GM23338 (cell line): Measurements from ENCODE around the gene REV3L. TPM values are rescaled to one million over a fixed set of nuclear protein-coding genes. Genes with fewer than 3 reads are reported as not detected.

Source experiments
- ATAC-seq: fragments of 200-7000 bp; cut with Tn5 transposase; 3 replicates; pipeline ENCODE4 v1.9.1; 2020
- DNase-seq: peaks from one replicate; pipeline ENCODE4 v3.0.0-alpha.2; 2015; ENCODE audit warnings: low spot score
- H2AFZ ChIP-seq: fragments of 200-600 bp; sonication (generic); 2 replicates; pipeline ENCODE4 v1.8.0; 2016; ENCODE audit warnings: antibody characterized with exemption, mild to moderate bottlenecking, moderate library complexity
- H3F3A ChIP-seq: fragments of 200-600 bp; sonication (generic); replicated peaks from 2 replicates; pipeline ENCODE4 v1.8.0; 2017; ENCODE audit warnings: antibody characterized with exemption, mixed run types, low read depth
- H3K27ac ChIP-seq: fragments of 200-600 bp; sonication (generic); 2 replicates; pipeline ENCODE4 v1.6.1; 2016; ENCODE audit warnings: low read depth
- H3K27me3 ChIP-seq: fragments of 200-600 bp; sonication (generic); 2 replicates; pipeline ENCODE4 v1.8.0; 2016; ENCODE audit warnings: mild to moderate bottlenecking, mixed run types, moderate library complexity; ENCODE audit not compliant: insufficient read depth
- H3K36me3 ChIP-seq: fragments of 200-600 bp; sonication (generic); 2 replicates; pipeline ENCODE4 v1.8.0; 2016; ENCODE audit warnings: mild to moderate bottlenecking; ENCODE audit not compliant: insufficient read depth
- H3K4me1 ChIP-seq: fragments of 200-600 bp; sonication (generic); 2 replicates; pipeline ENCODE4 v1.8.0; 2016; ENCODE audit warnings: mild to moderate bottlenecking, moderate library complexity; ENCODE audit not compliant: insufficient read depth
- H3K4me2 ChIP-seq: fragments of 200-600 bp; sonication (generic); 2 replicates; pipeline ENCODE4 v1.7.1; 2017; ENCODE audit warnings: mixed run types
- H3K4me3 ChIP-seq: fragments of 200-600 bp; sonication (generic); 2 replicates; pipeline ENCODE4 v1.6.1; 2016; ENCODE audit warnings: mixed run types
- H3K79me2 ChIP-seq: fragments of 200-600 bp; sonication (generic); replicated peaks from 2 replicates; pipeline ENCODE4 v1.8.0; 2017; ENCODE audit warnings: mild to moderate bottlenecking; ENCODE audit not compliant: insufficient read depth
- H3K9me2 ChIP-seq: fragments of 200-600 bp; sonication (generic); 2 replicates; pipeline ENCODE4 v1.8.0; 2017; ENCODE audit not compliant: insufficient read depth
- H4K20me1 ChIP-seq: fragments of 200-600 bp; sonication (generic); replicated peaks from 2 replicates; pipeline ENCODE4 v1.8.0; 2017; ENCODE audit warnings: mild to moderate bottlenecking; ENCODE audit not compliant: insufficient read depth
- H3K27ac Mint-ChIP-seq: 2 replicates; pipeline ENCODE4 v1.8.0; 2020; ENCODE audit warnings: inconsistent platforms, mild to moderate bottlenecking, moderate library complexity, mixed read lengths
- H3K27me3 Mint-ChIP-seq: 3 replicates; pipeline ENCODE4 v1.8.0; 2022; ENCODE audit warnings: low read depth, mild to moderate bottlenecking, moderate library complexity, mixed read lengths, inconsistent platforms; ENCODE audit not compliant: insufficient read depth, poor library complexity
- H3K36me3 Mint-ChIP-seq: 3 replicates; pipeline ENCODE4 v1.8.0; 2021; ENCODE audit warnings: low read depth, mild to moderate bottlenecking, inconsistent platforms, moderate library complexity, mixed read lengths
- H3K4me1 Mint-ChIP-seq: 3 replicates; pipeline ENCODE4 v1.8.0; 2020; ENCODE audit warnings: mild to moderate bottlenecking, inconsistent platforms, mixed read lengths
- H3K4me3 Mint-ChIP-seq: 3 replicates; pipeline ENCODE4 v1.8.0; 2021; ENCODE audit warnings: moderate library complexity, mild to moderate bottlenecking, inconsistent platforms, mixed read lengths
- H3K9me3 Mint-ChIP-seq: 3 replicates; pipeline ENCODE4 v1.8.0; 2020; ENCODE audit warnings: moderate library complexity, mild to moderate bottlenecking, inconsistent platforms, mixed read lengths
- CREB1 ChIP-seq: fragments of 250-450 bp; sonication (Bioruptor Pico); IDR thresholded peaks from 2 replicates; pipeline ENCODE4 v1.5.0; 2020; ENCODE audit warnings: low read depth, mild to moderate bottlenecking, moderate library complexity
- EZH2 ChIP-seq: fragments of 200-600 bp; sonication (generic); IDR thresholded peaks from one replicate; pipeline ENCODE4 v1.8.0; 2017; ENCODE audit warnings: antibody characterized with exemption, mild to moderate bottlenecking, low read depth; ENCODE audit not compliant: unreplicated experiment
- EZH2phosphoT487 ChIP-seq: fragments of 200-600 bp; sonication (generic); IDR thresholded peaks from one replicate; pipeline ENCODE4 v1.8.1; 2018; ENCODE audit warnings: antibody characterized with exemption; ENCODE audit not compliant: unreplicated experiment
- JUNB ChIP-seq: IDR thresholded peaks from one replicate; pipeline ENCODE4 v1.6.1; 2016; ENCODE audit warnings: antibody characterized with exemption; ENCODE audit not compliant: unreplicated experiment
- NANOG ChIP-seq: IDR thresholded peaks from 2 replicates; pipeline ENCODE4 v1.6.1; 2016; ENCODE audit warnings: antibody characterized with exemption, borderline replicate concordance
- POLR2AphosphoS5 ChIP-seq: IDR thresholded peaks from 2 replicates; pipeline ENCODE4 v1.6.1; 2016; ENCODE audit warnings: antibody characterized with exemption, low read depth
- STAT1 ChIP-seq: IDR thresholded peaks from one replicate; pipeline ENCODE4 v1.6.1; 2016; ENCODE audit warnings: antibody characterized with exemption; ENCODE audit not compliant: unreplicated experiment
- ZNF114 ChIP-seq: fragments of 250-450 bp; sonication (Bioruptor Pico); IDR thresholded peaks from 2 replicates; pipeline ENCODE4 v1.5.0; 2020; ENCODE audit warnings: mild to moderate bottlenecking, moderate library complexity
- ZNF331 ChIP-seq: fragments of 250-450 bp; sonication (Bioruptor Pico); IDR thresholded peaks from 2 replicates; pipeline ENCODE4 v1.5.0; 2020; ENCODE audit warnings: low read depth, mild to moderate bottlenecking, moderate library complexity
- polyA plus RNA-seq: library from polyadenylated mRNA; unstranded; fragments of >200 nt; fragmentation: Nextera tagmentation; extraction: Ambion mirVana; gene quantifications from 2 replicates; pipeline ENCODE4 v1.2.1, GENCODE V29; 2016
- total RNA-seq: library from RNA; depleted of rRNA; stranded (reverse); fragments of >200 nt; shearing (Covaris generic); gene quantifications from 2 replicates; pipeline ENCODE4 v1.2.3, GENCODE V29; 2014
- TF ChIP-seq, protein P1 (sequence below): IDR thresholded peaks from one replicate; pipeline ENCODE4 v1.6.1; 2018; ENCODE audit warnings: antibody characterized with exemption; ENCODE audit not compliant: unreplicated experiment
- TF ChIP-seq, protein P2 (sequence below): IDR thresholded peaks from 2 replicates; pipeline ENCODE4 v1.6.1; 2016; ENCODE audit warnings: antibody characterized with exemption
- TF ChIP-seq, protein P3 (sequence below), 2 experiments: fragments of 200-600 bp in 1 of 2; sonication (generic) in 1 of 2; conservative IDR thresholded peaks; 2 replicates each; pipeline versions ENCODE4 v1.5.1 to v1.6.1; 2016 to 2017; ENCODE audit warnings: antibody characterized with exemption in 2 of 2, low read depth in 2 of 2, mild to moderate bottlenecking in 2 of 2, moderate library complexity in 1 of 2

Gene REV3L
- total and polyA plus RNA-seq, 2 experiments from 2014 or later, result 8.3 to 13.1 TPM

DNA sequence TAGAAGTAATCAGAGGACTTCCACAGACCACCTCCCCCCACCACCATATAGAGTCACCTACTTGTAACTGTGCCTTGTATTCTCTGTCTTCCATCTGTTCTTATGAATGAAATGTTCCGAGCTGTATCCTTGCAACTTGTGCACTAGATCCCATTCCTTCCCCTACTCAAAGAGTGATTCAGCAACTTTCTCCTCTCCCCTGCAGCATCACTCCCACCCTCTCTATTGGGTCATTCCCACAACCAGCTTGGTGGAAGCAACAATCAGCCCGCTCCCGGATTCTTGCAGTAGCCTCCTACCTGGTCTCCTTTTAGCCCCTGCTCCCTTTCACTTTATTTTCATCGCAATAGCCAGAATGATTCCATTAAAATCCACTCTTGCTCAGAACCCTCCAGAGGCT is 34.9 kb upstream of the REV3L start (continued):
- TF ChIP-seq JUNB (no peak), ZNF331 (CRISPR knock-in tag) (no peak), EZH2phosphoT487 (no peak), CREB1 (CRISPR knock-in tag) (no peak), STAT1 (no peak)
- TF ChIP-seq, protein P1, sequence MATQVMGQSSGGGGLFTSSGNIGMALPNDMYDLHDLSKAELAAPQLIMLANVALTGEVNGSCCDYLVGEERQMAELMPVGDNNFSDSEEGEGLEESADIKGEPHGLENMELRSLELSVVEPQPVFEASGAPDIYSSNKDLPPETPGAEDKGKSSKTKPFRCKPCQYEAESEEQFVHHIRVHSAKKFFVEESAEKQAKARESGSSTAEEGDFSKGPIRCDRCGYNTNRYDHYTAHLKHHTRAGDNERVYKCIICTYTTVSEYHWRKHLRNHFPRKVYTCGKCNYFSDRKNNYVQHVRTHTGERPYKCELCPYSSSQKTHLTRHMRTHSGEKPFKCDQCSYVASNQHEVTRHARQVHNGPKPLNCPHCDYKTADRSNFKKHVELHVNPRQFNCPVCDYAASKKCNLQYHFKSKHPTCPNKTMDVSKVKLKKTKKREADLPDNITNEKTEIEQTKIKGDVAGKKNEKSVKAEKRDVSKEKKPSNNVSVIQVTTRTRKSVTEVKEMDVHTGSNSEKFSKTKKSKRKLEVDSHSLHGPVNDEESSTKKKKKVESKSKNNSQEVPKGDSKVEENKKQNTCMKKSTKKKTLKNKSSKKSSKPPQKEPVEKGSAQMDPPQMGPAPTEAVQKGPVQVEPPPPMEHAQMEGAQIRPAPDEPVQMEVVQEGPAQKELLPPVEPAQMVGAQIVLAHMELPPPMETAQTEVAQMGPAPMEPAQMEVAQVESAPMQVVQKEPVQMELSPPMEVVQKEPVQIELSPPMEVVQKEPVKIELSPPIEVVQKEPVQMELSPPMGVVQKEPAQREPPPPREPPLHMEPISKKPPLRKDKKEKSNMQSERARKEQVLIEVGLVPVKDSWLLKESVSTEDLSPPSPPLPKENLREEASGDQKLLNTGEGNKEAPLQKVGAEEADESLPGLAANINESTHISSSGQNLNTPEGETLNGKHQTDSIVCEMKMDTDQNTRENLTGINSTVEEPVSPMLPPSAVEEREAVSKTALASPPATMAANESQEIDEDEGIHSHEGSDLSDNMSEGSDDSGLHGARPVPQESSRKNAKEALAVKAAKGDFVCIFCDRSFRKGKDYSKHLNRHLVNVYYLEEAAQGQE, result no peak
- TF ChIP-seq, protein P2, sequence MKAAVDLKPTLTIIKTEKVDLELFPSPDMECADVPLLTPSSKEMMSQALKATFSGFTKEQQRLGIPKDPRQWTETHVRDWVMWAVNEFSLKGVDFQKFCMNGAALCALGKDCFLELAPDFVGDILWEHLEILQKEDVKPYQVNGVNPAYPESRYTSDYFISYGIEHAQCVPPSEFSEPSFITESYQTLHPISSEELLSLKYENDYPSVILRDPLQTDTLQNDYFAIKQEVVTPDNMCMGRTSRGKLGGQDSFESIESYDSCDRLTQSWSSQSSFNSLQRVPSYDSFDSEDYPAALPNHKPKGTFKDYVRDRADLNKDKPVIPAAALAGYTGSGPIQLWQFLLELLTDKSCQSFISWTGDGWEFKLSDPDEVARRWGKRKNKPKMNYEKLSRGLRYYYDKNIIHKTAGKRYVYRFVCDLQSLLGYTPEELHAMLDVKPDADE, result no peak
- TF ChIP-seq, protein P3, sequence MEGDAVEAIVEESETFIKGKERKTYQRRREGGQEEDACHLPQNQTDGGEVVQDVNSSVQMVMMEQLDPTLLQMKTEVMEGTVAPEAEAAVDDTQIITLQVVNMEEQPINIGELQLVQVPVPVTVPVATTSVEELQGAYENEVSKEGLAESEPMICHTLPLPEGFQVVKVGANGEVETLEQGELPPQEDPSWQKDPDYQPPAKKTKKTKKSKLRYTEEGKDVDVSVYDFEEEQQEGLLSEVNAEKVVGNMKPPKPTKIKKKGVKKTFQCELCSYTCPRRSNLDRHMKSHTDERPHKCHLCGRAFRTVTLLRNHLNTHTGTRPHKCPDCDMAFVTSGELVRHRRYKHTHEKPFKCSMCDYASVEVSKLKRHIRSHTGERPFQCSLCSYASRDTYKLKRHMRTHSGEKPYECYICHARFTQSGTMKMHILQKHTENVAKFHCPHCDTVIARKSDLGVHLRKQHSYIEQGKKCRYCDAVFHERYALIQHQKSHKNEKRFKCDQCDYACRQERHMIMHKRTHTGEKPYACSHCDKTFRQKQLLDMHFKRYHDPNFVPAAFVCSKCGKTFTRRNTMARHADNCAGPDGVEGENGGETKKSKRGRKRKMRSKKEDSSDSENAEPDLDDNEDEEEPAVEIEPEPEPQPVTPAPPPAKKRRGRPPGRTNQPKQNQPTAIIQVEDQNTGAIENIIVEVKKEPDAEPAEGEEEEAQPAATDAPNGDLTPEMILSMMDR (conservative IDR thresholded peaks at IDR 0.05; ENCODE audit: low read depth in 2 of 2), result no peak

DNA sequence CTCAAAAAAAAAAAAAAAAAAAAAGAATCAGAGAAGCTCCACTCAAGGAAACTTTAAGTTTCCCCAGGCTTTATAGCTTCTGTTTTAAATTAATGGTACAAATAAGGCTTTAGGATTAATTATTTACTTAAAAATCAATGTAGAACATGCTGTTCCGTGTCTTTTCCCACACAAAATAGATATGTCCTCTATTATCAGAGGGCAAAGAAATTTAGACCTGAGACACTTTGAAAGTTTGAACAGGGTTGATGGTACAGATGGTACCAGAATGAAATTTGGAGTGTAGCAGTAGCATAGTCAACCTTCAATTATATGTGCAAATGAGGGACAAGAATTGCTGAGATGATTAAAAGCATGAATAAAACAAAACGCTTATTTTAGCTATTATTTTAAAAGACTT is 32.2 kb upstream of the REV3L start:
- Histone ChIP-seq H3K36me3 (no peaks in the 10 kb centered on the region), H4K20me1 (no peaks in the 10 kb centered on the region), H2AFZ (no peak overlapping the region), H3K4me3 (no peak overlapping the region), H3K4me2 (no peak overlapping the region), H3K4me1 (no peaks in the 10 kb centered on the region; the same call in 1 of the 2 replicates), H3K27me3 (no peaks in the 10 kb centered on the region), H3K27ac (no peak overlapping the region), H3K79me2 (0 out of 2 replicates have a peak, but pooled peaks cover 9% of the 10 kb centered on the region), H3K9me2 (no peaks in the 10 kb centered on the region; the same call in 1 of the 2 replicates), H3F3A (no peaks in the 10 kb centered on the region)
- ATAC-seq, result no peak
- no peak for DNase-seq
- peaks cover 14% of the 10 kb centered on the region; the same call in 2 of the 3 replicates for H3K4me1 Mint-ChIP-seq
- no peak overlapping the region for H3K27ac Mint-ChIP-seq
- H3K27me3 Mint-ChIP-seq, result no peaks in the 10 kb centered on the region
- H3K4me3 Mint-ChIP-seq, result no peak overlapping the region
- H3K9me3 Mint-ChIP-seq, result no peaks in the 10 kb centered on the region
- H3K36me3 Mint-ChIP-seq, result no peaks in the 10 kb centered on the region
- TF ChIP-seq JUNB (no peak), ZNF114 (no peak), STAT1 (no peak), EZH2phosphoT487 (no peak), EZH2 (no peak), NANOG (no peak), ZNF331 (CRISPR knock-in tag) (no peak), POLR2AphosphoS5 (no peak)
- TF ChIP-seq, protein P3 (conservative IDR thresholded peaks at IDR 0.05; ENCODE audit: low read depth in 2 of 2), result no peak
- TF ChIP-seq, protein P2, result no peak
- TF ChIP-seq, protein P1, result no peak
